Kidney capillary endothelial cell (primary cell): ENCODE data around the gene KANK2.

Source experiments
- DNase-seq: peaks from one replicate; pipeline ENCODE4 v3.0.0-alpha.2; 2018; ENCODE audit warnings: low spot score

The KANK2 gene

GRCh38 chr19:11197291-11198174 is at the start of gene KANK2:
TSS of gene KANK2 (minus strand) at chr19:11197545. CDS start at chr19:11194511, 3,034 bp downstream.
- peak; percentile 75 for DNase-seq

GRCh38 chr19:11246941-11247340 is 49.6 kb upstream of the KANK2 start:
- DNase-seq: no peak

GRCh38 chr19:11244846-11245589 is 47.7 kb upstream of the KANK2 start:
- DNase-seq: no peak

GRCh38 chr19:11243798-11244169 is 46.4 kb upstream of the KANK2 start:
- no peak for DNase-seq

GRCh38 chr19:11242864-11243797 is 45.8 kb upstream of the KANK2 start:
- DNase-seq: peak; percentile 90

GRCh38 chr19:11242025-11242424 is 44.7 kb upstream of the KANK2 start:
- DNase-seq: no peak

GRCh38 chr19:11240008-11240444 is 42.7 kb upstream of the KANK2 start:
- DNase-seq: no peak

GRCh38 chr19:11239377-11240000 is 42.1 kb upstream of the KANK2 start, which contains the start of gene ANGPTL8:
TSS of gene ANGPTL8 (plus strand) at chr19:11239619. CDS start at chr19:11239638, 19 bp downstream.
- no peak for DNase-seq

- DNase-seq: no peak
These were observed 41.5 kb upstream of the KANK2 start for GRCh38 chr19:11238781-11239376.

GRCh38 chr19:11238041-11238440 is 40.7 kb upstream of the KANK2 start:
- no peak for DNase-seq

GRCh38 chr19:11237321-11237720 is 40.0 kb upstream of the KANK2 start:
- no peak for DNase-seq

- no peak for DNase-seq
These were observed 39.3 kb upstream of the KANK2 start for GRCh38 chr19:11236324-11237301.

GRCh38 chr19:11234486-11235075 is 37.2 kb upstream of the KANK2 start:
- DNase-seq: no peak

GRCh38 chr19:11233073-11233472 is 35.7 kb upstream of the KANK2 start:
- DNase-seq: no peak

- DNase-seq: no peak
These were observed 35.2 kb upstream of the KANK2 start for GRCh38 chr19:11232555-11232954.

- no peak for DNase-seq
These were observed 33.5 kb upstream of the KANK2 start for GRCh38 chr19:11230621-11231386.

- no peak for DNase-seq
These were observed 30.0 kb upstream of the KANK2 start for GRCh38 chr19:11227195-11227886.

GRCh38 chr19:11226716-11227166 is 29.4 kb upstream of the KANK2 start:
- no peak for DNase-seq
